ENCODE data around the gene ZFHX3.

Gene ZFHX3

GRCh38 chr16:73054813-73055482 lies 7.0 kb upstream of the ZFHX3 start:
- DNase-seq, result no peak

GRCh38 chr16:73054498-73054812 lies 6.5 kb upstream of the ZFHX3 start:
- DNase-seq, result no peak

GRCh38 chr16:73054125-73054484 lies 6.2 kb upstream of the ZFHX3 start:
- no peak for DNase-seq

- DNase-seq, result no peak
Observed at GRCh38 chr16:73053364-73054124, 5.6 kb upstream of the ZFHX3 start.

- no peak for DNase-seq
Observed at GRCh38 chr16:73053038-73053363, 5.1 kb upstream of the ZFHX3 start.

GRCh38 chr16:73052576-73052975 lies 4.6 kb upstream of the ZFHX3 start:
- DNase-seq, result no peak

GRCh38 chr16:73051961-73052360 lies 4.0 kb upstream of the ZFHX3 start:
- no peak for DNase-seq

GRCh38 chr16:73051226-73051625 lies 3.3 kb upstream of the ZFHX3 start:
- DNase-seq, result no peak

- DNase-seq, result no peak
Observed at GRCh38 chr16:73050201-73051099, 2.5 kb upstream of the ZFHX3 start.

GRCh38 chr16:73049511-73049910 lies 1.6 kb upstream of the ZFHX3 start:
- DNase-seq, result no peak

- DNase-seq, result no peak
Observed at GRCh38 chr16:73049091-73049490, 1.2 kb upstream of the ZFHX3 start.

- no peak for DNase-seq
Observed at GRCh38 chr16:73048292-73049080, 558 bp upstream of the ZFHX3 start.

- no peak for DNase-seq
Observed at GRCh38 chr16:73047221-73047535, 750 bp downstream of the ZFHX3 start.

GRCh38 chr16:73046849-73047214 lies 1.1 kb downstream of the ZFHX3 start:
- no peak for DNase-seq

- no peak for DNase-seq
Observed at GRCh38 chr16:73046202-73046848, 1.6 kb downstream of the ZFHX3 start.

GRCh38 chr16:73043828-73044467 lies 4.0 kb downstream of the ZFHX3 start:
- no peak for DNase-seq

- no peak for DNase-seq
Observed at GRCh38 chr16:73042807-73043206, 5.1 kb downstream of the ZFHX3 start.

GRCh38 chr16:73041676-73042075 lies 6.3 kb downstream of the ZFHX3 start:
- no peak for DNase-seq

- no peak for DNase-seq
Observed at GRCh38 chr16:73040735-73041402, 7.1 kb downstream of the ZFHX3 start.

GRCh38 chr16:73040136-73040535 lies 7.8 kb downstream of the ZFHX3 start:
- DNase-seq, result no peak

- DNase-seq, result no peak
Observed at GRCh38 chr16:73037845-73038570, 9.9 kb downstream of the ZFHX3 start.

Data from activated CD8-positive, alpha-beta memory T cell treated with anti-CD3 and anti-CD28 coated beads, Interleukin-2, amount 50 U/mL, for 48 hours (primary cell).